ENCODE results near the gene BUB1B. TPM values are rescaled to one million over a fixed set of nuclear protein-coding genes. Genes with fewer than 3 reads are reported as not detected.

Gene BUB1B
- total RNA-seq, 4 donors from 2014 or later: 0.37 to 7.4 (median 1.5) TPM

- DNase-seq (ENCODE audit: low spot score) (no peak), ATAC-seq (ENCODE audit: low FRiP score) (no peak)
- no peak for TF ChIP-seq CTCF (IDR thresholded peaks at IDR 0.05)
Measured at GRCh38 chr15:40253167-40253790, 92.4 kb downstream of the BUB1B start.

- ATAC-seq (ENCODE audit: low FRiP score): no peak
- DNase-seq (ENCODE audit: low spot score): no peak
- no peak for TF ChIP-seq CTCF (IDR thresholded peaks at IDR 0.05)
Measured at GRCh38 chr15:40254452-40254851, 93.6 kb downstream of the BUB1B start.

- TF ChIP-seq CTCF (IDR thresholded peaks at IDR 0.05): no peak
- ATAC-seq (ENCODE audit: low FRiP score) (no peak), DNase-seq (ENCODE audit: low spot score) (no peak)
Measured at GRCh38 chr15:40255033-40255432, 94.2 kb downstream of the BUB1B start.

GRCh38 chr15:40256638-40257235, 95.9 kb downstream of the BUB1B start:
- ATAC-seq (ENCODE audit: low FRiP score) (no peak), DNase-seq (ENCODE audit: low spot score) (no peak)
- no peak for TF ChIP-seq CTCF (IDR thresholded peaks at IDR 0.05)

GRCh38 chr15:40257656-40258450, 97.0 kb downstream of the BUB1B start:
- DNase-seq (ENCODE audit: low spot score): no peak
- no peak for ATAC-seq (ENCODE audit: low FRiP score)
- no peak for TF ChIP-seq CTCF (IDR thresholded peaks at IDR 0.05)

- ATAC-seq (ENCODE audit: low FRiP score) (no peak), DNase-seq (ENCODE audit: low spot score) (no peak)
- no peak for TF ChIP-seq CTCF (IDR thresholded peaks at IDR 0.05)
Measured at GRCh38 chr15:40258544-40258943, 97.7 kb downstream of the BUB1B start.
